ENCODE measurements around the gene PROKR2. TPM values are rescaled to one million over a fixed set of nuclear protein-coding genes. Genes with fewer than 3 reads are reported as not detected.
A peak's percentile ranks its signal among the peaks of the same experiment; 100 is the strongest.

The PROKR2 gene
- total and polyA plus RNA-seq, 4 donors, result 0.66 to 3.2 (median 2.2) TPM

- Histone ChIP-seq H3K27me3 (ENCODE audit: control insufficient read depth, insufficient read depth, low read length) (no peaks in the 10 kb centered on the region), H3K9me3 (ENCODE audit: control insufficient read depth, insufficient read depth, low read length) (no peaks in the 10 kb centered on the region), H3K36me3 (ENCODE audit: control insufficient read depth, insufficient read depth, low read length) (no peaks in the 10 kb centered on the region), H3K4me1 (ENCODE audit: control insufficient read depth, insufficient read depth, low read length) (peaks cover 8% of the 10 kb centered on the region), H3K4me3 (ENCODE audit: low read depth, low read length) (no peak overlapping the region), H3K27ac (ENCODE audit: low read depth, low read length) (no peak overlapping the region)
- DNase-seq (ENCODE audit: low read depth in 4 of 6, low spot score in 6 of 6), result peak in 2 of 6 donors; percentile 26 to 79
- WGBS (ENCODE audit: insufficient coverage), result 25% methylated on average over 4 of the region's 5 CpGs
Measured at GRCh38 chr20:5298811-5299210, 17.9 kb downstream of the PROKR2 start.

- Histone ChIP-seq H3K27ac (ENCODE audit: low read depth, low read length) (no peak overlapping the region), H3K36me3 (ENCODE audit: control insufficient read depth, insufficient read depth, low read length) (no peaks in the 10 kb centered on the region), H3K4me3 (ENCODE audit: low read depth, low read length) (no peak overlapping the region), H3K4me1 (ENCODE audit: control insufficient read depth, insufficient read depth, low read length) (peaks cover 8% of the 10 kb centered on the region), H3K27me3 (ENCODE audit: control insufficient read depth, insufficient read depth, low read length) (no peaks in the 10 kb centered on the region), H3K9me3 (ENCODE audit: control insufficient read depth, insufficient read depth, low read length) (no peaks in the 10 kb centered on the region)
- WGBS (ENCODE audit: insufficient coverage), result no CpG with 5 or more reads among the region's 11 CpGs
- peak in 1 of 6 donors; percentile 43 for DNase-seq (ENCODE audit: low read depth in 4 of 6, low spot score in 6 of 6)
Measured at GRCh38 chr20:5297280-5298004, 19.3 kb downstream of the PROKR2 start.

GRCh38 chr20:5290596-5290995 is 26.2 kb downstream of the PROKR2 start:
- Histone ChIP-seq H3K27ac (ENCODE audit: low read depth, low read length) (no peak overlapping the region), H3K4me1 (ENCODE audit: control insufficient read depth, insufficient read depth, low read length) (no peaks in the 10 kb centered on the region), H3K36me3 (ENCODE audit: control insufficient read depth, insufficient read depth, low read length) (no peaks in the 10 kb centered on the region), H3K9me3 (ENCODE audit: control insufficient read depth, insufficient read depth, low read length) (no peaks in the 10 kb centered on the region), H3K27me3 (ENCODE audit: control insufficient read depth, insufficient read depth, low read length) (no peaks in the 10 kb centered on the region), H3K4me3 (ENCODE audit: low read depth, low read length) (no peak overlapping the region)
- no CpG with 5 or more reads among the region's 6 CpGs for WGBS (ENCODE audit: insufficient coverage)
- no peak for DNase-seq (ENCODE audit: low read depth in 4 of 6, low spot score in 6 of 6)

- Histone ChIP-seq H3K9me3 (ENCODE audit: control insufficient read depth, insufficient read depth, low read length) (no peaks in the 10 kb centered on the region), H3K4me3 (ENCODE audit: low read depth, low read length) (no peak overlapping the region), H3K27me3 (ENCODE audit: control insufficient read depth, insufficient read depth, low read length) (no peaks in the 10 kb centered on the region), H3K4me1 (ENCODE audit: control insufficient read depth, insufficient read depth, low read length) (no peaks in the 10 kb centered on the region), H3K27ac (ENCODE audit: low read depth, low read length) (no peak overlapping the region), H3K36me3 (ENCODE audit: control insufficient read depth, insufficient read depth, low read length) (no peaks in the 10 kb centered on the region)
- no peak for DNase-seq (ENCODE audit: low read depth in 4 of 6, low spot score in 6 of 6)
- 77% methylated on average over 3 of the region's 4 CpGs for WGBS (ENCODE audit: insufficient coverage)
Measured at GRCh38 chr20:5282561-5282960, 34.2 kb downstream of the PROKR2 start.

GRCh38 chr20:5279661-5280060 is 37.1 kb downstream of the PROKR2 start:
- H3K9me3 ChIP-seq (ENCODE audit: control insufficient read depth, insufficient read depth, low read length), result no peaks in the 10 kb centered on the region
- DNase-seq (ENCODE audit: low read depth in 4 of 6, low spot score in 6 of 6), result no peak
- H3K4me1 ChIP-seq (ENCODE audit: control insufficient read depth, insufficient read depth, low read length), result no peaks in the 10 kb centered on the region
- no peak overlapping the region for H3K4me3 ChIP-seq (ENCODE audit: low read depth, low read length)
- no peaks in the 10 kb centered on the region for H3K36me3 ChIP-seq (ENCODE audit: control insufficient read depth, insufficient read depth, low read length)
- no peaks in the 10 kb centered on the region for H3K27me3 ChIP-seq (ENCODE audit: control insufficient read depth, insufficient read depth, low read length)
- H3K27ac ChIP-seq (ENCODE audit: low read depth, low read length), result no peak overlapping the region

- Histone ChIP-seq H3K9me3 (ENCODE audit: control insufficient read depth, insufficient read depth, low read length) (no peaks in the 10 kb centered on the region), H3K36me3 (ENCODE audit: control insufficient read depth, insufficient read depth, low read length) (no peaks in the 10 kb centered on the region), H3K27me3 (ENCODE audit: control insufficient read depth, insufficient read depth, low read length) (no peaks in the 10 kb centered on the region), H3K4me1 (ENCODE audit: control insufficient read depth, insufficient read depth, low read length) (no peaks in the 10 kb centered on the region), H3K4me3 (ENCODE audit: low read depth, low read length) (no peak overlapping the region), H3K27ac (ENCODE audit: low read depth, low read length) (no peak overlapping the region)
- no CpG with 5 or more reads among the region's 4 CpGs for WGBS (ENCODE audit: insufficient coverage)
- no peak for DNase-seq (ENCODE audit: low read depth in 4 of 6, low spot score in 6 of 6)
Measured at GRCh38 chr20:5272268-5272667, 44.5 kb downstream of the PROKR2 start.

- H3K9me3 ChIP-seq (ENCODE audit: control insufficient read depth, insufficient read depth, low read length), result no peaks in the 10 kb centered on the region
- no peaks in the 10 kb centered on the region for H3K27me3 ChIP-seq (ENCODE audit: control insufficient read depth, insufficient read depth, low read length)
- H3K4me1 ChIP-seq (ENCODE audit: control insufficient read depth, insufficient read depth, low read length), result no peaks in the 10 kb centered on the region
- DNase-seq (ENCODE audit: low read depth in 4 of 6, low spot score in 6 of 6), result no peak
- 63% methylated on average over 3 of the region's 5 CpGs for WGBS (ENCODE audit: insufficient coverage)
- no peak overlapping the region for H3K27ac ChIP-seq (ENCODE audit: low read depth, low read length)
- H3K4me3 ChIP-seq (ENCODE audit: low read depth, low read length), result no peak overlapping the region
- H3K36me3 ChIP-seq (ENCODE audit: control insufficient read depth, insufficient read depth, low read length), result no peaks in the 10 kb centered on the region
Measured at GRCh38 chr20:5270603-5271002, 46.2 kb downstream of the PROKR2 start.

GRCh38 chr20:5268449-5268848 is 48.3 kb downstream of the PROKR2 start:
- H3K9me3 ChIP-seq (ENCODE audit: control insufficient read depth, insufficient read depth, low read length), result no peaks in the 10 kb centered on the region
- no peak overlapping the region for H3K27ac ChIP-seq (ENCODE audit: low read depth, low read length)
- no peaks in the 10 kb centered on the region for H3K27me3 ChIP-seq (ENCODE audit: control insufficient read depth, insufficient read depth, low read length)
- no peak overlapping the region for H3K4me3 ChIP-seq (ENCODE audit: low read depth, low read length)
- no peaks in the 10 kb centered on the region for H3K36me3 ChIP-seq (ENCODE audit: control insufficient read depth, insufficient read depth, low read length)
- 75% methylated on average over 3 of the region's 3 CpGs for WGBS (ENCODE audit: insufficient coverage)
- H3K4me1 ChIP-seq (ENCODE audit: control insufficient read depth, insufficient read depth, low read length), result no peaks in the 10 kb centered on the region
- no peak for DNase-seq (ENCODE audit: low read depth in 4 of 6, low spot score in 6 of 6)

- Histone ChIP-seq H3K4me3 (ENCODE audit: low read depth, low read length) (no peak overlapping the region), H3K27me3 (ENCODE audit: control insufficient read depth, insufficient read depth, low read length) (no peaks in the 10 kb centered on the region), H3K9me3 (ENCODE audit: control insufficient read depth, insufficient read depth, low read length) (no peaks in the 10 kb centered on the region), H3K36me3 (ENCODE audit: control insufficient read depth, insufficient read depth, low read length) (no peaks in the 10 kb centered on the region), H3K4me1 (ENCODE audit: control insufficient read depth, insufficient read depth, low read length) (no peaks in the 10 kb centered on the region), H3K27ac (ENCODE audit: low read depth, low read length) (no peak overlapping the region)
- DNase-seq (ENCODE audit: low read depth in 4 of 6, low spot score in 6 of 6), result no peak
- no CpG with 5 or more reads among the region's 1 CpG for WGBS (ENCODE audit: insufficient coverage)
Measured at GRCh38 chr20:5267092-5267491, 49.7 kb downstream of the PROKR2 start.
